H1 (cell line): ENCODE measurements around the gene CBLB. TPM values are rescaled to one million over a fixed set of nuclear protein-coding genes. Genes with fewer than 3 reads are reported as not detected.

ENCODE experiments used
- CTCF ChIA-PET: fragments of 300-600 bp; sonication (Branson Sonifier 250); formaldehyde crosslinking; loops from one replicate; lab custom pipeline; 2021; ENCODE audit not compliant: partially characterized antibody; lab: Charles Lee
- POLR2A ChIA-PET: fragments of 300-600 bp; sonication (Branson Sonifier 250); formaldehyde crosslinking; loops from one replicate; lab custom pipeline; 2021; ENCODE audit warnings: inconsistent platforms; ENCODE audit not compliant: partially characterized antibody; lab: Charles Lee
- DNase-seq, 2 experiments: peaks; one replicate each; pipeline versions ENCODE4 v3.0.0 to v3.0.0-alpha.2; 2010 to 2022; ENCODE audit warnings: low spot score in 2 of 2, low read depth in 1 of 2, mixed read lengths in 1 of 2
- FAIRE-seq: peaks from 2 replicates; lab custom pipeline; 2011; peaks lifted over from hg19 to GRCh38; lab: Jason Lieb, UNC
- H2AFZ ChIP-seq: 2 replicates; pipeline ENCODE4 v1.8.1; 2012; ENCODE audit warnings: low read length, inconsistent platforms
- H2AK5ac ChIP-seq: 2 replicates; pipeline ENCODE4 v1.6.1; 2013; ENCODE audit warnings: low read depth, low read length
- H2BK120ac ChIP-seq: replicated peaks from 2 replicates; pipeline ENCODE3; 2013; ENCODE audit warnings: low read depth, low read length, inconsistent platforms
- H2BK12ac ChIP-seq: 2 replicates; pipeline ENCODE4 v1.6.1; 2013; ENCODE audit warnings: low read depth, low read length
- H2BK15ac ChIP-seq: 2 replicates; pipeline ENCODE4 v1.6.1; 2013; ENCODE audit warnings: low read length
- H2BK20ac ChIP-seq: 2 replicates; pipeline ENCODE4 v1.6.1; 2013; ENCODE audit warnings: low read length
- H2BK5ac ChIP-seq: 2 replicates; pipeline ENCODE4 v1.6.1; 2013; ENCODE audit warnings: low read depth, low read length
- H3K14ac ChIP-seq: 2 replicates; pipeline ENCODE4 v1.6.1; 2013; ENCODE audit warnings: inconsistent platforms; ENCODE audit not compliant: insufficient read length
- H3K18ac ChIP-seq: 2 replicates; pipeline ENCODE4 v1.6.1; 2013; ENCODE audit warnings: low read length; ENCODE audit errors: extremely low read depth
- H3K23ac ChIP-seq: 2 replicates; pipeline ENCODE4 v1.6.1; 2013; ENCODE audit warnings: inconsistent platforms; ENCODE audit not compliant: insufficient read length
- H3K23me2 ChIP-seq: 2 replicates; pipeline ENCODE4 v1.6.1; 2013; ENCODE audit warnings: low read depth, low read length
- H3K27ac ChIP-seq: 2 replicates; pipeline ENCODE4 v1.6.1; 2011; ENCODE audit warnings: low read depth, low read length, inconsistent platforms
- H3K27me3 ChIP-seq, 4 experiments: replicated peaks in 1 of 4; 1 replicate in 1 of 4; 2 replicates in 3 of 4; pipeline versions ENCODE4 v1.6.1 to v1.8.1; 2011 to 2013; ENCODE audit warnings: low read length in 3 of 4, mild to moderate bottlenecking in 3 of 4, inconsistent platforms in 2 of 4, mixed read lengths in 2 of 4, moderate library complexity in 1 of 4; ENCODE audit not compliant: control insufficient read depth in 3 of 4, insufficient read depth in 3 of 4; ENCODE audit errors: extremely low read depth in 1 of 4
- H3K36me3 ChIP-seq, 4 experiments: 2 replicates each; pipeline versions ENCODE4 v1.6.1 to v1.8.1; 2011 to 2013; ENCODE audit warnings: mild to moderate bottlenecking in 4 of 4, low read length in 3 of 4, moderate library complexity in 2 of 4, control low read depth in 1 of 4, inconsistent platforms in 1 of 4; ENCODE audit not compliant: insufficient read depth in 4 of 4, control insufficient read depth in 2 of 4
- H3K4ac ChIP-seq: replicated peaks from 2 replicates; pipeline ENCODE3; 2013; ENCODE audit warnings: low read length, low read depth, mixed read lengths, inconsistent platforms; ENCODE audit not compliant: insufficient read length
- H3K4me1 ChIP-seq, 4 experiments: replicated peaks in 1 of 4; 1 replicate in 1 of 4; 2 replicates in 3 of 4; pipeline versions ENCODE4 v1.6.1 to v1.8.1; 2011 to 2013; ENCODE audit warnings: low read length in 3 of 4, inconsistent platforms in 2 of 4, mixed read lengths in 1 of 4; ENCODE audit not compliant: insufficient read depth in 4 of 4, control insufficient read depth in 3 of 4
- H3K4me2 ChIP-seq, 2 experiments: 2 replicates each; pipeline versions ENCODE4 v1.6.1 to v1.8.1; 2011 to 2013; ENCODE audit warnings: low read depth in 2 of 2, low read length in 2 of 2, control low read depth in 1 of 2, inconsistent platforms in 1 of 2, mild to moderate bottlenecking in 1 of 2; ENCODE audit not compliant: insufficient read depth in 1 of 2
- H3K4me3 ChIP-seq, 4 experiments: fragments of 200-600, 300-600 bp in 1 of 4; sonication (generic), shearing (Covaris generic), sonication (Bioruptor Twin) in 1 of 4; 2 replicates each; pipeline versions ENCODE4 v1.5.1 to v1.8.1; 2011 to 2016; ENCODE audit warnings: low read length in 4 of 4, low read depth in 3 of 4, control low read depth in 2 of 4, inconsistent platforms in 2 of 4, mild to moderate bottlenecking in 2 of 4, mixed read lengths in 1 of 4, moderate library complexity in 1 of 4; ENCODE audit not compliant: insufficient read depth in 2 of 4; ENCODE audit errors: extremely low read depth in 1 of 4
- H3K56ac ChIP-seq: replicated peaks from 2 replicates; pipeline ENCODE3; 2013; ENCODE audit warnings: low read depth, mild to moderate bottlenecking, mixed read lengths, low read length, inconsistent platforms; ENCODE audit not compliant: insufficient read length
- H3K79me1 ChIP-seq: 2 replicates; pipeline ENCODE4 v1.6.1; 2013; ENCODE audit warnings: low read depth, low read length, control low read depth
- H3K79me2 ChIP-seq, 2 experiments: 2 replicates each; pipeline versions ENCODE4 v1.6.1 to v1.8.1; 2012 to 2013; ENCODE audit warnings: low read length in 2 of 2, mild to moderate bottlenecking in 2 of 2, inconsistent platforms in 1 of 2; ENCODE audit not compliant: insufficient read depth in 2 of 2, control insufficient read depth in 1 of 2
- H3K9ac ChIP-seq, 4 experiments: replicated peaks in 1 of 4; 1 replicate in 1 of 4; 2 replicates in 3 of 4; pipeline versions ENCODE4 v1.6.1 to v1.8.1; 2011 to 2013; ENCODE audit warnings: low read depth in 3 of 4, low read length in 3 of 4, control low read depth in 2 of 4, mild to moderate bottlenecking in 2 of 4, moderate library complexity in 2 of 4, inconsistent platforms in 1 of 4; ENCODE audit errors: extremely low read depth in 1 of 4
- H3K9me3 ChIP-seq, 2 experiments: 2 replicates each; pipeline versions ENCODE4 v1.6.1 to v1.8.1; 2012 to 2013; ENCODE audit warnings: mild to moderate bottlenecking in 2 of 2, moderate library complexity in 2 of 2, control low read depth in 1 of 2, inconsistent platforms in 1 of 2, low read depth in 1 of 2, low read length in 1 of 2, mixed read lengths in 1 of 2; ENCODE audit not compliant: insufficient read depth in 2 of 2
- H4K20me1 ChIP-seq, 2 experiments: replicated peaks in 1 of 2; 2 replicates each; pipeline versions ENCODE3 to v1.8.1; 2011 to 2013; ENCODE audit warnings: inconsistent platforms in 2 of 2, low read length in 2 of 2, mild to moderate bottlenecking in 1 of 2; ENCODE audit not compliant: insufficient read depth in 2 of 2, control insufficient read depth in 1 of 2
- H4K5ac ChIP-seq: 2 replicates; pipeline ENCODE4 v1.6.1; 2013; ENCODE audit warnings: low read length, low read depth, mixed read lengths, inconsistent platforms; ENCODE audit not compliant: insufficient read length
- H4K8ac ChIP-seq: 2 replicates; pipeline ENCODE4 v1.8.0; 2013; ENCODE audit warnings: mild to moderate bottlenecking, moderate library complexity, low read length, inconsistent platforms; ENCODE audit not compliant: insufficient read depth; ENCODE audit errors: extremely low read depth
- H4K91ac ChIP-seq: replicated peaks from 2 replicates; pipeline ENCODE3; 2013; ENCODE audit warnings: low read length, mixed read lengths, inconsistent platforms; ENCODE audit not compliant: insufficient read length
- ASH2L ChIP-seq: fragments of 200-600, 300-600 bp; sonication (generic); IDR thresholded peaks from one replicate; pipeline ENCODE4 v1.7.1; 2017; ENCODE audit warnings: low read length
- CHD2 ChIP-seq: IDR thresholded peaks from 2 replicates; pipeline ENCODE4 v1.6.1; 2012; ENCODE audit warnings: low read length, improper control_type of control experiment
- CREB1 ChIP-seq: IDR thresholded peaks from 2 replicates; pipeline ENCODE4 v1.6.1; 2012; ENCODE audit warnings: inconsistent platforms
- EGR1 ChIP-seq: IDR thresholded peaks from 2 replicates; pipeline ENCODE4 v1.6.1; 2011; ENCODE audit warnings: low read depth, low read length, borderline replicate concordance
- KDM1A ChIP-seq: fragments of 200-600, 300-600 bp; sonication (generic); IDR thresholded peaks from 2 replicates; pipeline ENCODE4 v1.7.1; 2016; ENCODE audit warnings: mild to moderate bottlenecking, low read length, borderline replicate concordance
- NANOG ChIP-seq: IDR thresholded peaks from 2 replicates; pipeline ENCODE4 v1.6.1; 2011; ENCODE audit warnings: low read length, low read depth, mild to moderate bottlenecking, inconsistent platforms; ENCODE audit not compliant: insufficient read depth, poor library complexity, severe bottlenecking
- RAD21 ChIP-seq, 2 experiments: IDR thresholded peaks in 1 of 2; conservative IDR thresholded peaks in 1 of 2; 2 replicates each; pipeline ENCODE4 v1.6.1; 2011; ENCODE audit warnings: low read depth in 2 of 2, low read length in 2 of 2, improper control_type of control experiment in 1 of 2, inconsistent platforms in 1 of 2, mild to moderate bottlenecking in 1 of 2, moderate library complexity in 1 of 2
- RNF2 ChIP-seq: fragments of 200-900, 300-1000 bp; sonication (generic); IDR thresholded peaks from 2 replicates; pipeline ENCODE4 v1.7.1; 2016; ENCODE audit warnings: borderline replicate concordance, low read depth, mild to moderate bottlenecking, antibody characterized with exemption, low read length; ENCODE audit not compliant: poor library complexity, severe bottlenecking; ENCODE audit errors: missing control alignments
- SIRT6 ChIP-seq: IDR thresholded peaks from one replicate; pipeline ENCODE4 v1.7.1; 2012; ENCODE audit warnings: low read length, inconsistent platforms
- SP1 ChIP-seq: IDR thresholded peaks from 2 replicates; pipeline ENCODE4 v1.6.1; 2011; ENCODE audit warnings: low read depth, low read length
- TAF1 ChIP-seq: IDR thresholded peaks from 2 replicates; pipeline ENCODE4 v1.6.1; 2011; ENCODE audit warnings: mild to moderate bottlenecking, low read depth, low read length
- TCF12 ChIP-seq: IDR thresholded peaks from 2 replicates; pipeline ENCODE4 v1.6.1; 2011; ENCODE audit warnings: low read depth, mild to moderate bottlenecking, low read length
- YY1 ChIP-seq: IDR thresholded peaks from 2 replicates; pipeline ENCODE4 v1.6.1; 2011; ENCODE audit warnings: low read depth, mild to moderate bottlenecking, low read length
- WGBS, 2 experiments: shearing (Covaris generic) in 1 of 2; methylation state at CpG; one replicate each; pipeline versions ENCODE4 v1.1.6 to v1.1.7; 2013 to 2015; ENCODE audit warnings: low lambda C conversion rate in 2 of 2, mixed read lengths in 2 of 2, inconsistent platforms in 1 of 2, low coverage in 1 of 2, missing lambda C conversion rate in 1 of 2; ENCODE audit not compliant: insufficient replicate concordance in 2 of 2, insufficient coverage in 1 of 2, insufficient read length in 1 of 2; ENCODE audit errors: extremely low coverage in 1 of 2, missing lambda C conversion rate in 1 of 2; 5-methylcytosine and 5-hydroxymethylcytosine counted together
- polyA plus RNA-seq, 7 experiments: library from polyadenylated mRNA; depleted of rRNA in 3 of 7; stranded (reverse) in 5 of 7; unstranded in 2 of 7; fragments of >200 nt in 5 of 7; fragments of 200-250 nt in 2 of 7; gene quantifications; 1 replicate in 5 of 7; 2 replicates in 1 of 7; 4 replicates in 1 of 7; pipeline versions ENCODE4 v1.2.1 to v1.2.3, GENCODE V29; 2011 to 2013; ENCODE audit warnings: missing spikeins in 2 of 7, mixed read lengths in 2 of 7
- total RNA-seq: library from RNA; stranded (reverse); fragmentation: NEBNext Ultra II Directional; extraction: Animal tissue kit (Norgen Biotek cat#: 25700); gene quantifications from 2 replicates; pipeline ENCODE4 v1.2.1, GENCODE V29; 2021
- TF ChIP-seq, protein P1 (sequence below): IDR thresholded peaks from 2 replicates; pipeline ENCODE4 v1.6.1; 2011; ENCODE audit warnings: low read depth, mild to moderate bottlenecking, low read length; ENCODE audit not compliant: insufficient read depth

Gene CBLB
- total and polyA plus RNA-seq, 2 of the 8 experiments (the other 6 are each of a cell fraction or from before 2014, with no cell fraction given) = 14.5 to 26.0 TPM

GRCh38 chr3:105868431-105868741, 426 bp downstream of the CBLB start:
- Histone ChIP-seq H3K4ac (peak overlapping the region; percentile 83), H3K9ac (peak overlapping the region; percentile 54 to 82 (median 76)), H3K4me1 (peaks cover 0 to 9% (median 3%) of the 10 kb centered on the region in 4 experiments; a peak in 4 of 7 replicates), H2AK5ac (no peak overlapping the region), H3K18ac (peak overlapping the region; percentile 42), H2BK12ac (no peak overlapping the region), H2BK15ac (no peak overlapping the region), H4K8ac (peak overlapping the region; percentile 89), H3K23me2 (peaks cover 4% of the 10 kb centered on the region; the same call in 1 of the 2 replicates), H3K9me3 (no peaks in the 10 kb centered on the region), H2AFZ (peak overlapping the region; percentile 27), H2BK5ac (peak overlapping the region; percentile 94), H2BK120ac (no peak overlapping the region), H3K14ac (no peak overlapping the region), H2BK20ac (no peak overlapping the region), H3K79me1 (no peaks in the 10 kb centered on the region), H4K91ac (no peak overlapping the region), H3K4me3 (peak overlapping the region; percentile 85 to 99 (median 94)), H3K36me3 (peaks cover 0 to 11% (median 0%) of the 10 kb centered on the region in 4 experiments; a peak in 3 of 8 replicates), H3K27ac (peak overlapping the region; percentile 66; the same call in 1 of the 2 replicates), H3K27me3 (no peaks in the 10 kb centered on the region), H4K5ac (peak overlapping the region; percentile 81), H4K20me1 (no peaks in the 10 kb centered on the region), H3K56ac (peak overlapping the region; percentile 78), H3K4me2 (peak overlapping the region; percentile 75 to 90), H3K23ac (no peak overlapping the region), H3K79me2 (peaks cover 0 to 47% of the 10 kb centered on the region in 2 experiments; a peak in 3 of 4 replicates)
- CTCF ChIA-PET = no interaction called here
- 1% methylated on average over 22 of the region's 28 CpGs; no CpG with 5 or more reads in 1 of the 2 experiments for WGBS, 2 experiments
- peak in 1 of 2 experiments; percentile 66 for DNase-seq
- no peak for FAIRE-seq
- POLR2A ChIA-PET = interaction anchor here (0.6 kb wide), 1 partner anchor 184 kb away, joined by 3 read pairs; no protein-coding TSS in a partner anchor
- TF ChIP-seq, protein P1, sequence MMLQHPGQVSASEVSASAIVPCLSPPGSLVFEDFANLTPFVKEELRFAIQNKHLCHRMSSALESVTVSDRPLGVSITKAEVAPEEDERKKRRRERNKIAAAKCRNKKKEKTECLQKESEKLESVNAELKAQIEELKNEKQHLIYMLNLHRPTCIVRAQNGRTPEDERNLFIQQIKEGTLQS = no peak
- TF ChIP-seq RNF2 = no peak
- TF ChIP-seq ASH2L = no peak
- no peak for TF ChIP-seq RAD21 (IDR thresholded peaks at IDR 0.05 in 1 of 2, conservative IDR thresholded peaks at IDR 0.05 in 1 of 2; ENCODE audit: low read depth in 2 of 2, low read length in 2 of 2)
- no peak for TF ChIP-seq NANOG
- TF ChIP-seq CHD2 = no peak
- no peak for TF ChIP-seq SIRT6
- TF ChIP-seq CREB1 = no peak; the same call in 1 of the 2 replicates
- TF ChIP-seq TAF1 = peak; percentile 73
- TF ChIP-seq KDM1A = no peak
- no peak for TF ChIP-seq YY1
- no peak for TF ChIP-seq SP1
- TF ChIP-seq EGR1 = no peak
- no peak for TF ChIP-seq TCF12
